Measurements from ENCODE around the gene PLAA. TPM values are rescaled to one million over a fixed set of nuclear protein-coding genes. Genes with fewer than 3 reads are reported as not detected.

The PLAA gene
- total RNA-seq, 4 donors from 2014 or later, result 24.3 to 35.2 (median 26.7) TPM

- Histone ChIP-seq H3K4me1 (no peaks in the 10 kb centered on the region), H3K27ac (no peak overlapping the region), H3K4me3 (no peak overlapping the region), H3K9me3 (no peaks in the 10 kb centered on the region), H3K36me3 (peaks cover 0 to 78% (median 0%) of the 10 kb centered on the region in 3 donors), H3K27me3 (no peaks in the 10 kb centered on the region)
- TF ChIP-seq POLR2A (IDR thresholded peaks at IDR 0.05) (no peak), CTCF (IDR thresholded peaks at IDR 0.05) (peak in 1 of 5 experiments; percentile 8), EP300 (IDR thresholded peaks at IDR 0.05) (no peak)
- DNase-seq (ENCODE audit: low spot score in 2 of 2), result no peak
- WGBS, 2 donors, result 82 to 84% methylated on average over 1 of the region's 1 CpG
Observed at GRCh38 chr9:26856413-26857032, 90.5 kb downstream of the PLAA start.

Small RNA genes within 50 kb of the gene (small RNA-seq; reads per million reads assigned to genes)
- gene RN7SL100P, result not detected

Other genes starting within 250 kb of the PLAA start
- 10 to 100 TPM in 3 of 4 donors, 1 to 10 TPM in 1; 7.5 to 43.2 (median 17.3) TPM for gene CAAP1, start 54.4 kb downstream of the PLAA start, total RNA-seq
- 10 to 100 TPM; 17.0 to 24.0 (median 22.2) TPM for gene IFT74, start 9.2 kb upstream of the PLAA start, total RNA-seq
- gene LRRC19, start 58.4 kb upstream of the PLAA start, total RNA-seq, result not detected
- gene TEK, start 162.0 kb upstream of the PLAA start, total RNA-seq, result 10 to 100 TPM in 3 of 4 donors, 1 to 10 TPM in 1; 9.8 to 20.0 (median 16.7) TPM

All from tibial nerve (tissue), 4 donors.